ENCODE data around the gene RALGPS1.

RALGPS1 gene

GRCh38 chr9:127079446-127080140, 165.0 kb downstream of the RALGPS1 start:
- Histone ChIP-seq H4K20me1 (ENCODE audit: insufficient read depth, low read length) (no peaks in the 10 kb centered on the region), H3K4me3 (ENCODE audit: low read length) (no peak overlapping the region), H3K4me2 (ENCODE audit: low read depth, low read length) (no peak overlapping the region), H3K4me1 (ENCODE audit: low read length) (peaks cover 16% of the 10 kb centered on the region), H3K27me3 (replicated peaks; ENCODE audit: insufficient read depth, low read length) (no peaks in the 10 kb centered on the region), H3F3A (ENCODE audit: insufficient read depth, low read length) (peaks cover 8% of the 10 kb centered on the region; the same call in 1 of the 2 replicates), H3K36me3 (replicated peaks; ENCODE audit: insufficient read depth, low read length) (no peaks in the 10 kb centered on the region), H3K9ac (ENCODE audit: low read length) (no peak overlapping the region), H3K79me2 (ENCODE audit: low read length) (no peaks in the 10 kb centered on the region), H2AFZ (ENCODE audit: low read length) (no peak overlapping the region), H3K27ac (ENCODE audit: low read length) (no peak overlapping the region), H3K9me2 (replicated peaks; ENCODE audit: insufficient read depth, low read length) (no peaks in the 10 kb centered on the region), H3K9me3 (replicated peaks; ENCODE audit: insufficient read depth, low read length) (no peaks in the 10 kb centered on the region)
- TF ChIP-seq CTCF (IDR thresholded peaks at IDR 0.05; ENCODE audit: low read length) (no peak), EZH2phosphoT487 (IDR thresholded peaks at IDR 0.05; ENCODE audit: low read length) (no peak), EZH2 (optimal IDR thresholded peaks at IDR 0.05; ENCODE audit: low read depth, low read length) (no peak)
- no peak for DNase-seq

- H2AFZ ChIP-seq (ENCODE audit: low read length): no peak overlapping the region
- H3K4me3 ChIP-seq (ENCODE audit: low read length): no peak overlapping the region
- TF ChIP-seq EZH2phosphoT487 (IDR thresholded peaks at IDR 0.05; ENCODE audit: low read length): no peak
- no peak for TF ChIP-seq CTCF (IDR thresholded peaks at IDR 0.05; ENCODE audit: low read length)
- TF ChIP-seq EZH2 (optimal IDR thresholded peaks at IDR 0.05; ENCODE audit: low read depth, low read length): no peak
- H3F3A ChIP-seq (ENCODE audit: insufficient read depth, low read length): no peaks in the 10 kb centered on the region
- no peak for DNase-seq
- no peaks in the 10 kb centered on the region for H4K20me1 ChIP-seq (ENCODE audit: insufficient read depth, low read length)
- no peak overlapping the region for H3K4me2 ChIP-seq (ENCODE audit: low read depth, low read length)
- H3K9ac ChIP-seq (ENCODE audit: low read length): no peak overlapping the region
- no peaks in the 10 kb centered on the region for H3K4me1 ChIP-seq (ENCODE audit: low read length)
- no peaks in the 10 kb centered on the region for H3K9me2 ChIP-seq (replicated peaks; ENCODE audit: insufficient read depth, low read length)
- H3K36me3 ChIP-seq (replicated peaks; ENCODE audit: insufficient read depth, low read length): no peaks in the 10 kb centered on the region
- H3K27me3 ChIP-seq (replicated peaks; ENCODE audit: insufficient read depth, low read length): no peaks in the 10 kb centered on the region
- H3K9me3 ChIP-seq (replicated peaks; ENCODE audit: insufficient read depth, low read length): no peaks in the 10 kb centered on the region
- no peak overlapping the region for H3K27ac ChIP-seq (ENCODE audit: low read length)
- no peaks in the 10 kb centered on the region for H3K79me2 ChIP-seq (ENCODE audit: low read length)
Observed at GRCh38 chr9:127081250-127082185, 166.9 kb downstream of the RALGPS1 start.

- Histone ChIP-seq H4K20me1 (ENCODE audit: insufficient read depth, low read length) (no peaks in the 10 kb centered on the region), H3F3A (ENCODE audit: insufficient read depth, low read length) (no peaks in the 10 kb centered on the region), H2AFZ (ENCODE audit: low read length) (no peak overlapping the region), H3K27me3 (replicated peaks; ENCODE audit: insufficient read depth, low read length) (no peaks in the 10 kb centered on the region), H3K9me3 (replicated peaks; ENCODE audit: insufficient read depth, low read length) (no peaks in the 10 kb centered on the region), H3K9me2 (replicated peaks; ENCODE audit: insufficient read depth, low read length) (no peaks in the 10 kb centered on the region), H3K4me2 (ENCODE audit: low read depth, low read length) (no peak overlapping the region), H3K9ac (ENCODE audit: low read length) (no peak overlapping the region), H3K4me3 (ENCODE audit: low read length) (no peak overlapping the region), H3K27ac (ENCODE audit: low read length) (no peak overlapping the region), H3K79me2 (ENCODE audit: low read length) (no peaks in the 10 kb centered on the region), H3K4me1 (ENCODE audit: low read length) (no peaks in the 10 kb centered on the region), H3K36me3 (replicated peaks; ENCODE audit: insufficient read depth, low read length) (no peaks in the 10 kb centered on the region)
- TF ChIP-seq EZH2phosphoT487 (IDR thresholded peaks at IDR 0.05; ENCODE audit: low read length) (no peak), CTCF (IDR thresholded peaks at IDR 0.05; ENCODE audit: low read length) (no peak)
- no peak for DNase-seq
Observed at GRCh38 chr9:127083138-127083980, 168.8 kb downstream of the RALGPS1 start.
